GM12892 (cell line): ENCODE measurements around the gene ANKH.

Source experiments
- POLR2A ChIP-seq: IDR thresholded peaks from 2 replicates; pipeline ENCODE4 v1.6.1; 2011; ENCODE audit warnings: low read depth, low read length, control low read depth
- POLR2AphosphoS5 ChIP-seq: IDR thresholded peaks from 2 replicates; pipeline ENCODE4 v1.6.1; 2011; ENCODE audit warnings: low read depth, low read length, control low read depth

GRCh38 chr5:14809369-14810155, 62.0 kb downstream of the ANKH start:
- TF ChIP-seq POLR2A (peak; percentile 21; the same call in 1 of the 2 replicates), POLR2AphosphoS5 (peak; percentile 45; the same call in 1 of the 2 replicates)
